Embryonic facial prominence (tissue), 1 donor: ENCODE measurements around the gene SCFD2.
"Not testable (repeated sequence)": the region's sequence is repeated elsewhere in the genome, so short reads cannot be mapped to it uniquely, and the experiment has no call there.

ENCODE experiments used
- DNase-seq: peaks from one replicate; pipeline ENCODE4 v3.0.0-alpha.2; 2016; ENCODE audit errors: extremely low spot score

SCFD2 gene

DNA sequence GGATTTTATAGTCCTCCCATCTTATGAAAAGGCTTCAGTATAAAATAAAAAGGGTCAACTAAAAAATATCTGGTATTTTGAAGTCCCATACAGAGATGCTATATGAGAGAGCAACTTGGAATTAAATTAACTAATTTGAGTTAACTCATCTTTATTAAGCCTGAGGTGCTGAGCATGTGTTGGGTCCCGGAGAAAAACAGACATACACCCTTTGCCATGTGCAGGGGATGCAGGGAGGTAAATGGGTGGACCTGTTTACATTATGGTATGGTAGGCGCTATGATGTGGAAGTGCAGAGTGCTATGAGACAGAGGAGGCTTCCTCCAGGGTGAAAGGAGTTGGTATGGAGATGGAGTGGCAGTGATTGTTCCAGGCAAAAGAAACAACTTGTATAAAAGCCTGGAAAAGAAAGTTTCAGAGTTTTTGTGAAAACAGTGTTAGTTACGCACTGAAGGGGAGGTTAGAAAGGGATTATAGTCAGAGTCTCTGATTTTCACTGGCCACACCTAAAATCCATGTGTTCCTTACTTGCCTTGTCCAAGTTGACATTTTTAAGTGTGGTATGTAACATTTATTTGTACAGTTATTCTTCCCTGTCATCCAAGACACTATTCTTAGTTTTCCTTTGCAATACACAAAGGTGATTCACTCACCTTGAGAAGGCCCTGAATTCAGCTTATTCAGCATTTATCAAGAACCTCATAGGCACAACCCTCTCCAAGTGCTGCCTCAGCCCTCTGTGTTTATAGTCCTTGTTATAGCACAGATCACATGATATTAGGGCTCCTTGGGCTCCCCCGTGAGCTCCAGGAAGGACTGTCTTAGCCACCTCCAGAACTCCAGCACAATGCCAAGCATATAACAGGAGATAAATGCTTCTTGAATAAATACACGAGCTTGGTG, 351.7 kb downstream of the SCFD2 start:
- DNase-seq: no peak

DNA sequence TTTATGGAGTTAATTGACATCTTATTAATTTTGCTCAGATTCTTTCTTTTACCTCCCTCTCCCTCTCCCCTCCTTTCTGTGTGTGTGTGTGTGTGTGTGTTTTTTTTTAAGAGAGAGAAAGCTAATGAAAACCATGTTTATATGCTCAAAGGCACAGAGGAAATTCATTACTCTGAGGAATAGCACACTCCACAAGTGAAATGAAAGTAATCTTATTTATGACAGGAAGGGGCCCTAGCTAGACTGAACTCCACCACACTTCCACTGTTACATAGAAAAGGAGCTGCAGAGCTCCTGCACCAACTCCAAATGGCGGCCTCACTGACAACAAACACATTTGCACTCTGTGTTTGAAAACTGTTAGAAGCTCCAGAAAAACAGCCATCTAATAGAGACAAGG, 353.1 kb downstream of the SCFD2 start:
- DNase-seq: peak; percentile 34

DNA sequence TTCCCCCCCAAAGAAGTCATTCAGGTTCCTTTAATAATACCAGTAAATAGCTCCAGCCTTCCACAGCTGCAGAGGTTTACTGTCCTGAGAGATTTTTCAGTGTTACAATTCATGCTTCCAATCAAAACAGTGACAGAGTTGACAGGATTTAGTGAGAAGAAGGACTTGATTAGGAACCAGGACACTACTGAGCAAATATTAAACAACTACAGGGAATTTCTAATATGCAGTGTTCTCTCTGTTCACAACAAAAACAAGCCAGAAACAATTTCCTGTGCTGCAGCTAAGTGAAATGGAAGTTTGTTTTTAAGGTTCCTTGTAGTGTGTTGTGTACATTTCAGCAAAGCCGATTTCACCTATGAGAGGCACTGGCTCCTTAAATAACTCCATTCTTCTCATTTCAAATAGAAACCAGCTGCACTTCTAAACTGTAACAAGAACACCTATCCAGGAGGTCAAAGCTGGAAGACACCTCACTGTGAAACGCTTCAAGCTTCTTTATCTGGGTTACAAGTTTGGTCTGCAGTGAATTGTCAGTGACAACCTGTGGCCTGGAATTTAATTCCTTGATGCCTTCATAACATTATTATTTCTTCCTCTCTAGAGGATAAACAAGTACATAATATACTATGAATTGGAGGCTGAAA, 354.5 kb downstream of the SCFD2 start:
- DNase-seq: no peak

DNA sequence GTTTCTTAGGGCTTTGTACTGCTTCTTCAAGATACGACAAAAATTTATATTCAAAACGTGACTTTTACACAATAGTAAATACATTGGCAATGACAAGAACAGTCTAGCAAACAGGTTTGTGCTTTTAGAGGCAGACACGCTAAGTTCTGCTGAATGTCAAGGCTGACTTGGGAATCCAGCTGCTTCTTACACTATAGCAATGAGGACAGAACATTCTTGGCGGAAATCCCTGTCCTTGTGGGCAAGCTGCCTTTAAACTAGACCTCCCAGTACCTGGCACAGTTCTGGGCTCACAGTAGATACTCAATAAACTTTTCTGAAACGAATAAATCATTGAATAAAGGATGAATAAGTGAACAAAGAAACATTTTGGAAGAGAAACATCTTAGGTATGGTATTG, 355.5 kb downstream of the SCFD2 start:
- DNase-seq: no peak

DNA sequence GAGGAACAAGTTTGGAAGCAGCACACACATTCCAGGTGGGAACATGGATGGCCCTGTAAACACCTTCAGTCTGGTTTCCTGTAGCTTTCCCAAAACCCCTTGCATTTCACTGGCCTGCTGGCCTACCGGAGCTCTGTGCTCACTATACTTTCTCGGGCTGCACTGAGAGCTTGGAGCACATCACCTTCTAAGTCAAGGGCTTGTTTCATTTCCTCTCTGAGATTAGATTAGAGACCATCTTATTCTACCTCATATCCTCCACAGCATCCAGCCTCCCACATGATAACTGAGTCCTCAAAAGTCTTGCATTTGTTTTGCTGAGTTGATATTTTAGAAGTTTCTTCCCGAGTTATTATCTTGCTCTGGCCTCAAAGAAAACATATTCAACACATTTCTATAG, 356.0 kb downstream of the SCFD2 start:
- DNase-seq: no peak

DNA sequence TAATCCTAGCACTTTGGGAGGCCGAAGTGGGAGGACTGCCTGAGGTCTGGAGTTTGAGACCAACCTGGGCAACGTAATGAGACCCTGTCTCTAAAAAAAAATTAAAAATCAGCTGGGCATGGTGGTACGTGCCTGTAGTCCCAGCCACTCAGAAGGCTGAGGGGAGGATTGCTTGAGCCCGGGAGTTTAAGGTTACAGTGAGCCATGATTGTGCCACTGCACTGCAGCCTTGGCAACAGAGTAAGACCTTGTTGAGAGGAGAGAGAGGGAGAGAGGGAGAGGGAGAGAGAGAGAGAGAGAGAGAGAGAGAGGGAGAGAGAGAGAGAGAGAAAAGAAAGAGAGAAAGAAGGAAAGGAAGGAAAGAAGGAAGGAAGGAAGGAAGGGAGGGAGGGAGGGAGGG, 358.8 kb downstream of the SCFD2 start:
- DNase-seq: no peak

DNA sequence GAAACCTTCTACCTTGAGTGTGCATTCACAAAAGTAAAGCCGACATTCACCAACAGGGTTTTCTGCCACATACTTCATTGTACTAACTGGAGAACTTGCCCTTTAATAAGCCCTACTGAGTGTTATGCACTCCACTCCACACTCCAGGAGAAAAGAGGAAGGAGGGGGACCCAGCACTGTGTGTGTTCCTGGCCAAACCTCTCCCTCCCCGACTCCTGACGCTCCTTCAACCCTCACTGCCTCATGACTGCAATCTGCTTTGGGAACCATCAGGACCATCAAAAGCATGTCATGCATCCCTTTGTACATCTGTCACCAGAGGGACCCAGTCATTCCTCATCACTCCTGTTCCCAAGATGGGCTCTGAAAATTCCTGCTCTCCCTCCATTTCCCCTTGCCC, 360.1 kb downstream of the SCFD2 start:
- no peak for DNase-seq

DNA sequence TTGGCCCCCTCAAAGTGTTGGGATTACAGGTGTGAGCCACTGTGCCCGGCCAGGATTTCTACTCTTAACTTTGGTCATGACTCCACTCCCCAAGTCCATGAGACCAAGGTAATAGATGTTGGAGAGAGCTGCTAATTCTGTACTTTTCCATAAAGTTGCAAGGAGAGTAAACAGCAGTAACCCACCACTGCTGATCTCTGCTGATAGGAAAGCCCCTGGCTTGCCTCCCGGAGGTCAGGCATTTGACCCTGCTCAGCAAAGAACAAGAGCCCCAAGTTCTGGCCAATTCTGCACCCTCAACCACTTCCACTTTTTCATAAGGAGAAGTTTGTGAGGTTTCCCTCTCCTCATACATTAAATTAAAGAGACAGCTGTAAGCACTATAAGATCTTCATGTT, 360.7 kb downstream of the SCFD2 start:
- no peak for DNase-seq

DNA sequence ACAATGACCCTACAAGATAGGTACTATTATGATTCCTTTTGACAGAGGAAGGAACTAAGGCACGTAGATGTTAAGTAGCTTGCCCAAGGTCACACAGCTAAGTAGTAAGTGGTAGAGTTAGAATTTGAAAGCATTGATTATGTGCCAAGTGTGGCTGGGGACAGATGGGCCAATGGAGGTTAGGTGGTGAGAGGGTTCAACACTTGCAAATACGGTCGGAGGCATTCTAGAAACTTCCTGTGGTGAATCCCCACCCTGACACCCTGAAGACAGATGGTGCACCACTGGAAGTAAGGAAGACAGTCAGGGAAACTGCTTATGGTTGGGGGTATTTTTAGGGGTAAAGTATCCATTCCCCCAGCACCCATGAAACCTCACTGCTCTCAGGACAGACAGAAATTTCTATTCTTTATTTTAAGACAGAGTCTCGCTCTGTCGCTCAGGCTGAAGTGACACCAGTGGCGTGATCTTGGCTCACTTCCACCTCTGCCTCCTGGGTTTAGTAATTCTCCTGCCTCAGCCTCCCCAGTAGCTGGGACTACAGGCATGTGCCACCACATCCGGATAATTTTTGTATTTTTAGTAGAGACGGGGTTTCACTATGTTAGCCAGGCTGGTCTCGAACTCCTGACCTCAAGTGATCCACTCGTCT, 361.2 kb downstream of the SCFD2 start:
- no peak for DNase-seq

DNA sequence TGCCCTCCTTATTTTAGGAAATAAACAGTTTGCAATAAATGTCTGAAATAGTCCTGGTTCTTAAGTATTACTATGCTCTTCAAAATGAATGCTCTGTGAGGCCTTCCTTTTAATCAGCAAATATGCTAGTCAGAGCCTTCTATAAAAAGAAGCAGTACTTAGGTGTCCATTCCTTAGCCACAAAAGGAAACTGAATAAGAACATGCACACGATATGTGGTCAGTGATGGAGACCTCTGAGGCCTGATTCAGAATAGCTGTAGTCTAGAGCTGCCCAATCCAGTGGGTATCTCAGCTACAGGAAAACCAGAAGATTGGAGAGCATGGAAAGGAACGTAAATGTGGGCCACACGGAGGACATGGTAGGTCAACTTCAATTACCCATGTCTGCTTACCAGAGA, 361.9 kb downstream of the SCFD2 start:
- DNase-seq: no peak

DNA sequence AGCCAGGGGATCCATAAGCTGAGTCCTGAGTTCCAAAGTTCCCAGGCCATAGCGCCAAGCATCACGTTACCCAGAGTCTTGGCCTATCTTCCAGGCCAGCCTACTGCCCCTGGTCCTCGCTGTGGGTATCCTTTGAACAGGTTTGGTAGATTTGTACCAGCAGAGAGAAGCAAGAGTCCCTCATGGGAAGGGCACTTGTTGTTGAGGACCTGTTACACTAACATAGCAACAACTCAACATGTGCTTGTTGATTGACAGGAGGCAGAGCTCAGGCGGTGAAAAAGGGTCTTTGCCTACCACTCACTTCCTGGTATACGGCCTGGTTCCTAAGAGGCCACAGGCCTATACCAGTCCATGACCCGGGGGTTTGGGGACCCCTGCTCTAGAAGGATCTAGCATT, 365.3 kb downstream of the SCFD2 start:
- no peak for DNase-seq

DNA sequence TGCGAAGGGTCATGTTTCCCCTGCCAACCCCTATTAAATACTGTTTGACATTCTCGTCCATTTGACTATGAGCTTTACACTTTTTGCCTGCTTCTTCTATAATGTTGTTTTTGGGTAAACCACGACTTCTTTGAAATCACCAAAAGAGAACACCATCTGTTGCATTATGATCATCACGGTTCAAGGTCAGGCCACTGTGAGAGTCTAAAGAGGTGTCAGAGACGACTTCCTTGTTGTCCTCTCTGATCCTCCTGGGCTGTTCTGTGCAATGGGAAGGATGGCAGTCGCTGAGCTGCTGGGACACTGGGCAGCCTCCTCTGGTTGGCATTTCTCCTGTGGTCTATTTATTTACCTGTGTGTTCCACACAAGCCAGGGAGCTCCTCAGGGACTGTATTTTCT, 366.2 kb downstream of the SCFD2 start:
- no peak for DNase-seq

DNA sequence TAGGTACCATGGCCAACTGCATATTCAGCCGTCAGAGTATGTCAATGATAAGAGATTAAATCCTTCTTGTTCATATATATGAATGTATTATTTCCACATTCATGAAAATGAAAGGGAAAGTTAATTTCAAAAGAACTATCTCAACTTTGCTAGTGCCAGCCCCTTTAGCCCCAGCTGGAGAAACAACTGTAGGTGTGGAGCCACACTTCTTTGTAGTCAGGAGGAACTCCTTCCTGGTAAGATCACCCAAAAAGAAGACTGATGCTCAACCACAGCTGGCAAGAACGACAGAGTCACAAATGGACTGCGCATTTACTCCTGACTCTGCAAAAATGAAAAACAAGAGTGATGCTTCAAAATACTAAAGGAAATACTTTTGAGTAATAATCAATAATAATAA, 367.4 kb downstream of the SCFD2 start:
- DNase-seq: no peak

DNA sequence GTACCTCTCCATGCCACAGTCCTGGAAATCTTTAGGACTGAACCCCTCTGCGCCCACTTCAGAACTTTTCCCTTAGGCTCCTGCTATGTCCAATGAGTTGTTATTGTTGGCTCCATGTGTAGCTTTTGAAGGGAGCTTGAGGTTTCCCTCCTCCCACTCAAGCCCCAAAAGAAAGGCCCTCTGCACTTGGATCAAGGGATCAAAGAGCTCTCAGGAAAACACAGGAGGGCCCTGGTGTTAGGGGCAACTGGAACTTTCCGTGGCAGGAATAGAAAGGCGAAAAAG, 368.8 kb downstream of the SCFD2 start:
- DNase-seq: no peak

DNA sequence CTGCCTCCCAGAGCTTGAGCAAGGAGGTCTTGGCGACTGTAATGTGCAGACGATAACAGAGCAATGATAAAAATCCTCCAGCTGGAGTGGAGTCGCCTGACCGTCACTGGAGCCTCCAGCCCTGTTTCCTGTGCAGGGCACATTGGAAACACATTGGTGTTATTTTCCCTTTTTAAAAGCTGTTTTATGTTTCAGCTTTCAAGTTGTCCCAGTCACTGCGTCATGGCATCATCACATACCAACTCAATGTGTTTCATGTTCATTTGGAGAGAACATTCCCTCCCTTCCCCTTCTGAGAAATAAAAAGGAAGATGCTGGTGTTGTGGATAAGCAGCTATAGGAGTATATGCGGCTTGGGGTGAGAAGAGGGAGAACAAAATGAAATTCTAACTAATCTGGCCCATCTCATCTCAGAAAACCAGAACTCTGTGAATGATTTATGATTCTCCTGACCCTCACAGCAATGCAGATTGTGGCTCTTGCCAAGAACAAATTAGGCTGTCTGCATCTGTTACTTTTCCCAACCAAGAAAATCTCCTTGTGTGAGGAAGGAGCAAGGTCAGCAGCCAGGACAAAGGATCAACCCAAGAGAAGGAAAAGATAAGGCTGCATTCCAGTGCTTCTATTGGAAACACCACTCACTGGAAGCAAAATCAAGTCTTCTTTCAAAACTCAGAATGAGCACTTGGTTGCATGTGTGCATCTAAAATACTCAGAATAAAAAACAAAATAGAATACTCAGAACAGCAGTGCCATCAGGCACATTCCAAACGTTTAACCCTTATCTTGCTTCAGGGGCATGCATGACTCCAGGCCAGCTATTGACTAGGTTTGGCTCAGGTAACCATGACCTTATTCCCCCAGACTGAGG, 369.4 kb downstream of the SCFD2 start:
- no peak for DNase-seq

DNA sequence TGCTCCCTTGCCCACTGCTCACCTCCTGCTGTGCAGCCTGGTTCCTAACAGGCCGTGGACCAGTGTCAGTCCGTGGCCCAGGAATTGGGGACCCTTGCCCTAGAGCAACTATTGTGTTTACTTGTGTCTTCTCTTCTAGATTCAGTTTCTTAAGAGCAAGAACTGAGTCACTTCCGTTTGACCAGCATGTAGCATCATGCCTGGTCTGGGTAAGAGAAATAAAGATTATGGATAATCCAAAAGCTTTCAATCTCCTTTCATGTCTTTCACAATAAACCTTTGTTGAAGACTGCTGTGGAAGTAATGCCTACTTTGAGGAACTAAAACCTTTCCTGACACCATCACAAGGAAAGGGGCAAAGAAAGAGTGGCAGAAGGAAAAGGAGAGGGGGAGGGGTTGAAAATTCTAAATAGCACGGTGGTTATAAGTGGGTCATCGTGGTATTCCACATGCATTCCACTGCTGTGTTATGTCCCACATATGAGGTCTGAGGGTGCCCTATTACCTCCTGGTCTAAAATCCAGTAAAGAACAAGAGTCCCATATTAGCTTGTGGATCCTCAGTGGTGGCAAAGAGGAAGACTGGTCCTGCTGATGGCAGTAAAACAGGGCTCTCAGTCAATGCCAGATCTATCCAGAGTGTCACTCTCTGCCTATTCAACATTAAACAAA, 370.4 kb downstream of the SCFD2 start:
- DNase-seq: no peak

DNA sequence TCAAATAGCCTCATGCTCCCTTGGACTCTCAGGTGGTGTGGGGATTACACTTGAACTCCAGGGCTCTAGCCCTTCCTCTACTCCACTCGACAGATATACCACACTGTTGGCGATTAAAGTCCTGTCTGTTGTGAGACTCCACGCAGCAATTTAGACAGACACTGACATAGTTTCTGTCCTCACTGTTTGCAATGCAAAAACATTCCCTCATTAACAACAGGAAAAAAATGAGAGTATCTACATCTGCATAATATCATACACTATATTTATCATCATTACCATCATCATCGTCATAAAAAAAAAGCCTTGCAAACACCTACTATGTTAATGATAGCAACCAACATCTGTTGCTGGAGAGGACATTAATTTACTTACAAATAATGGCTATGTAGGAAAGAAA, 371.3 kb downstream of the SCFD2 start:
- DNase-seq: no peak

DNA sequence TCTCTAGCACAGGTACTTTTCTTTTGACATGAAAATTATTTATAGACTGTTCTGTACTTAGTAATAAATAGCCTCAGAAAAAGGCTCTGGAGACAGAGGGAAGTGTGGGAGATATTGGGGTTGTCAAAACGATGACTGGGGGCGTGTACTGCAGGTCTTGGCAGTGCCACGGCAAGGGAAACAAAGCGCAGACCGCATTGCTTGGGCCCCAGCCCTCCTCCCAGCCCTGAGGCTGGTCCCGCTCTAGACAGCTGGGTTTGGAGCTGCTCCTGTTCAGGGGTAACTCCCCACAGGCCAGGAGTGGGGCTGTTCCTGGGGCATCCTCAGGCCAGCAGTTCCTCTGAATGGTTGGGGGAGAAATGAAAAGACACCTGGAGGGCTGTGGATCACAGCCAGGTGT, 372.1 kb downstream of the SCFD2 start:
- DNase-seq: no peak

DNA sequence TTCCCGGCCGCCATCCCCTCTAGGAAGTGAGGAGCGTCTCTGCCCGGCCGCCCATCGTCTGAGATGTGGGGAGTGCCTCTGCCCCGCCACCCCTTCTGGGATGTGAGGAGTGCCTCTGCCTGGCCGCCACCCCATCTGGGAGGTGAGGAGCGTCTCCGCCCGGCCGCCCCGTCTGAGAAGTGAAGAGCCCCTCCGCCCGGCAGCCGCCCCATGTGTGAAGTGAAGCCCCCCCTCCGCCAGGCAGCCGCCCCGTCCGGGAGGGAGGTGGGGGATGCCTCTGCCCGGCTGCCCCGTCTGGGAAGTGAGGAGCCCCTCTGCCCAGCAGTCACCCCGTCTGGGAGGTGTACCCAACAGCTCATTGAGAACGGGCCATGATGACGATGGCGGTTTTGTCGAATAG, 373.3 kb downstream of the SCFD2 start:
- not testable (repeated sequence) for DNase-seq

DNA sequence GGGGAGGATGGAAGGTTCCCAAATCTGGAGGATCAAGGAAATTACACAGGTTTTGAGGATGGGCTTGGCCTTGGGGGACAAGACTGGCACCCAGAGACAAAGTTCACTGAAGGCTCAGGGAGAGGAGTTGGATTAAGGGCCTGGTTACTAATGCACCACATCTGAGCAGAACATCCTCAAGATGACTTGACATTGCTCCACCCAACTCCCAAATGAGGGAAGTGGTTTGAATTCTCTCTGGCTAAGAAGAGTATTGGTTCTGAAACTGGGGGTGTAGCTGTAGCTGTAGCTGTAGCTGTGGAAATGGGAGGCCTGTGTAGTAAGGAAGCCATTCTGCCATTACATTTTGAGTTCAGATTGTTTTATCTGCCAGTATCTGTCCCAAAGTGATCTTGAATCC, 374.4 kb downstream of the SCFD2 start:
- no peak for DNase-seq

DNA sequence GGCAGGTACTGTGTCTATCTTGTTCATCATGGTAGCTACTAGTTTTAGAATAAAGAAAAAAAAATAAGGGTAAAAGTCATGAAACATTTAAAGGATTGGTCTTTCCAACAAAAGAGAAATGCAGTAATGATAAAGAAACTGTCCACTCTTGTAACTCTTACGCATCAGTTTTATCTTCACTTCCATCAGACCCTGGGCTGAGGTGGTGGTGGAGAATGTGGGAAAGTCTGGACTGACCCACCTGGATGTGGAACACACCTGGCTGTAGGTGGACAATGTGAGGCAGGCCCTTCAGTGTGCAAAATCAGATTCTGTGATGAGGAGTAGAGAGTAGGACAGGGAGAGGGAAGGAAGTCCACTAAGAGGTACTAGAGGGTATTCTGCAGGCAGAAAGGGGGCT, 375.2 kb downstream of the SCFD2 start:
- no peak for DNase-seq

DNA sequence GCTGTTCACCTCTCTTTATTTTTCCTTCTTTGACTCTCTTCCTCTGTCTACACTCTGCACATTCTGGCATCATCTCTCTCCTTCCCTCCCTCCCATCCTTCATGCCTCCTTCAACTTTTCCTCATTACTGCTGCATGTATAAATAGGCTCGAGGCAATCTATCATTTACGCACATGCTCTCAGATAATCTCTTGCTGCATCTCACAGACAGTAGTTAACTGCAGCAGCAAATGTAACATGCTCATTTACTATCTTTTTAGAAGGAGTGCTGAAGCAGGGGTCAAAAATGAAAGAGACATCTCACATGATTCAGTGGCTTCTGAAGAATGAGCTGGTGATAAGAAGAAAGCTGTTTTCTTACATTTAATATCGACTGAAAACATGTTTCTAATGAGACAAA, 376.0 kb downstream of the SCFD2 start:
- no peak for DNase-seq
